OCI-M2 (cell line): ENCODE data around the gene ZNF593OS.
A peak's percentile ranks its signal among the peaks of the same experiment; 100 is the strongest.

Experiments used
- DNase-seq: peaks from one replicate; lab custom pipeline; 2025; ENCODE audit not compliant: unreplicated experiment; lab: John Stamatoyannopoulos, UW

The ZNF593OS gene

DNA sequence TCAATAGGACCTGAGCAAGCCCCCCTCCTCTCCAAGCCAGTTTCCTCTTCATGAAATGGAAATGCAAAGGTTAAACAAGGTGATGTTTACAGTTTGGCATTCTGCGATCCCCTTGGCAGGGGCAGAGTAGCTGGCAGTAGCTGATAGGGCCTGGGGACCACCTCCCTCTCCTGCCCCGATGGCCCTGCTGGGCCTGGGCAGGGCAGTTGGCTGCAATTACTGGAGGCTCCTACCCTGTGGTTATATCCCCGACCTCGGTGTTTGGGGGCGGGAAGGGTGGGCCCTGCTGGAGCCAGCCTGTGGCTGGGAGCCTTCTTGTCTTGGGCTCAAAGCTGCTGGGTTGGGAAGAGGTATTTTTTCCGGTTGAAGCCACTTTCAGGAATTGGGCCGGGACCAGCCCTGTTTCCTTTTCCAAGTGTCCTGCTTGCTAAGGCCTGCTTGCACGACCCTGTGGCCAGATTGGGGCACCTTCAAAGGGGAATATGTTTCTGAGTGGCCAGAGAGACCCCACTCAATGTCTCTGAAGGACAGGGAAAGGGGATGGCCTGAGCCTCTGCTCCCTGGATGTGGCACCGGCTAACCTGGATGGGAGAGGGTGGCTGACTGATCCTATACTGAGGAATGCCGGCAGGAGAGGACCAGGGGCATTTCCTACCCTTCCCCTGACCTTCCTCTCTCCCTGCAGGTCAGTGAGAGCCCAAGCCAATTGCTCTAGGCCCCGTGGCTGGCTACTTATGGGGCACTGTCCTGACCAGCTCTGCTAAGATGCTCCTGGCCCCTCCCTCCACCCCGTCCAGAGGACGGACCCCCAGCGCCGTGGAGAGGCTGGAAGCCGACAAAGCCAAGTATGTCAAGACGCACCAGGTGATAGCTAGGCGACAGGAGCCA, 10.9 kb downstream of the ZNF593OS start:
- no peak for DNase-seq

DNA sequence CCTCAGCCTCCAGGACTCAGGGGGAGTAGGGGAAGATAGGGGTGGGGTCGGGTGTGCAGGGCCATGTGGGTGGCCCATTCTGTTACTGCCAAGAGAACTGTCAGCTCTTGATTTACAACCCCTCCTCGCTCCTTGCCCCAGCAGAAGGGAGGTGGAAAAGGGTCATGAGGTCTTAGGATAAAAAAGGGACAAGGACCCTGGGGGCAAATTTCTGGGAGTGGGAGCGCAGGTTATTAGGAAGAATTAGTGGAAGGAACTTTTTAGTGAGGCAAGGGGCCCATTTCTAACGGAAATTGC, 11.9 kb downstream of the ZNF593OS start:
- DNase-seq, result no peak

DNA sequence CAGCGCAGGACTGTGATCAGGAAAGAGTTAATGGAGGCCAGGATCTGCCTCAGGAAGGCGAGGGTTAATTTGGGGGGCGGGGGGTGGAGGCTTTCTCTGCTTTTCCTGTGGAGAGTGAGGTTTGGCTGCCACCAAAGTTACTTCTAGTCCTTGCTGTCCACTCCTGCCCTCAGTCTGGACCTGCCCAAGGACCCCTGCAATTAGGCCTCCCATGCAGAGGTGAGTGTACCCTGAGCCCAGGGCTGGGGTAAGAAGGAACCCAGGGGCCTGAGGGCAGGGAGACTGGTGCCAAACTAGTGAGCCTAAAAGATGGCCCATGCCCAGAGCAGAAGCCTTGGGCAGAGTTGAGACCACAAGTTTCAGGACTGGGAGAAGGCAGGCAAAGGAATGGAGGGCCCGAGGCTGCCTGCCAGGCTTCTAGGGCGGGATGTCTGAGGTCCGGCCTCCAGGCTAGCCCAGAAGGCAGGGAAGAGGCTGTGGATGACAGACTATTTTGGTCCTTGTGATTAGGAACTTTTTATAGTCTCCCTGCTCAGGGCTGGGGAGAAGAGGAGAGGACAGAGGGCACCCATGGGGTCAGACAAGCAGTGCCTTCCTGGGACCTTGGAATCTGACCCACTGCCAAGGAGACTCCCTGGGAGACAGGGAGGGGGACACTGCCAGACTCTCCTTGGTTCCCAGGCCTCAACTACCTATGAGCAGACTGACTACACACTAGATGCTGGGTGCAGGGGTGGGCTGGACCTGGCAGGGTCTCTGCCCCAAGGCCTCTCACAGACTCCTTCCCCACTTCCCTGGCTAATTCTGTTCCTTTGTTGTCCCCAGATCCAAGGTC, 12.5 kb downstream of the ZNF593OS start, which contains the start of gene FAM110D:
FAM110D (plus strand) TSS at position 172 of the 835 bp plus-strand sequence. CDS start 2,213 bp downstream, outside the sequence.
- DNase-seq, result no peak

DNA sequence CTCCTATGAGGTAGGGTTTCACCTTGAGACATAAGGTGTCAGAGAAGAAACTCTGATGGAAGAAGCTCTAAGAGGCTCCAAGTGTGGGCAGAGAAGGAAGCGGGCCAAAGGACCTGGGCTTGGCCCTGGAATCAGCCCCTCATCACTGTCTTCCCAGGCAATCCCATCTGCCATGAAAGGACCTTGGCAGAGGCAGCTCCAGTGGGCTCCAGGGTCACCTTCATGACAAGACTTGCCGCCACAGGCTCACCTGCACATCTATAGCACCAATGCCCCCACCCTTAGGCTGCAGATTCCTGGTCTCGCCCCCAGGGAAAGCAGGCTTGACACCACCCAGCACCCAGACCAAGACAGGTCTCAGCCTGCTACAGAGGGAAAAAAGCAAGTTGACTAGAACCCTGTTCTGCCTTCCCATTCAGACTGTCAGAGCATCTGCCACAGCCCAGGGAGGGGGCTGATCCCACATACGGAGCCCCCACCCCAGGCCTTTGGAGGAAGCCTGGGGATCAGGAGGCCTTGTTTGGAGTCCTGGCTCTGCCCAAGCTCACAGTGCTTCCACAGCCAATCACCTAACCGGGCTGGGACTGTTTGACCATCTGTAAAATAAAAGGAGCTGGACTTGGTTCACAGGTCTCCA, 13.2 kb downstream of the ZNF593OS start:
- DNase-seq, result no peak

DNA sequence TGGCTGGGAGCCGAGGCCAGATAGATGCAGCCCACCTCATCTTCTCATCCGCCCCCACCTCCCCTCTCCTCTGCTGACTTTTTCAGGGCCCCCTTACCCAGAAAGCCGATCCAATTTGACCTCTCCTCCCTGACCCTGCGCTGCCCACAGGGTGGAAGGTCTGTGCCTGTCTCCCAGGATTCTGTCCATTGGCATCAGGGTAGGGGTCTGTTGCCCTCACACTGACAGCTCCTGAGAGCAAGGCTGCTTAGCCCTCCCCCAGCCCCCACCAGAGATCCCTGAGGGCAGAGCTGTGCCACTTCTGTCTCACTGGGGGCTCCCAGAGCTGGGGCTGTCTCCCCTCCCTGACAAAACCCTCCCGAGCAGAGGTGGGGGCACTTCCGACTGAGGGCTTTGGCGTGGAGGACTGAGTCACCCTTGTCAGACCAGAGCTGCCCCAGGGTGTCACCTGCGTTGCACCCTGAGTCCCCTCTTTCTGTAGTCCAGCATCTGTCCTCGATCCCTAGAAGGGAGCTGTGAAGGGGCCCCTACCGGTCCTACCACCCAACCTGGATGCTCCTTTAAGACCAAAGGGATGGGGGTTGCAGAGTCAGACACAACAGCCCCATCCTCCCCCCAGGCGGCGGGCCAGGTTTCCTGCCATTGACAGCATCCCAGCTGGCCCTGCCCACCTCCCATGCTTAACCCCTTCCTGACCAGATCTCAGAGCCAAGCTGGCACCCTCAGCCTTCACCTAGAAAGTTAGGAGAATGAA, 15.2 kb downstream of the ZNF593OS start:
- no peak for DNase-seq

DNA sequence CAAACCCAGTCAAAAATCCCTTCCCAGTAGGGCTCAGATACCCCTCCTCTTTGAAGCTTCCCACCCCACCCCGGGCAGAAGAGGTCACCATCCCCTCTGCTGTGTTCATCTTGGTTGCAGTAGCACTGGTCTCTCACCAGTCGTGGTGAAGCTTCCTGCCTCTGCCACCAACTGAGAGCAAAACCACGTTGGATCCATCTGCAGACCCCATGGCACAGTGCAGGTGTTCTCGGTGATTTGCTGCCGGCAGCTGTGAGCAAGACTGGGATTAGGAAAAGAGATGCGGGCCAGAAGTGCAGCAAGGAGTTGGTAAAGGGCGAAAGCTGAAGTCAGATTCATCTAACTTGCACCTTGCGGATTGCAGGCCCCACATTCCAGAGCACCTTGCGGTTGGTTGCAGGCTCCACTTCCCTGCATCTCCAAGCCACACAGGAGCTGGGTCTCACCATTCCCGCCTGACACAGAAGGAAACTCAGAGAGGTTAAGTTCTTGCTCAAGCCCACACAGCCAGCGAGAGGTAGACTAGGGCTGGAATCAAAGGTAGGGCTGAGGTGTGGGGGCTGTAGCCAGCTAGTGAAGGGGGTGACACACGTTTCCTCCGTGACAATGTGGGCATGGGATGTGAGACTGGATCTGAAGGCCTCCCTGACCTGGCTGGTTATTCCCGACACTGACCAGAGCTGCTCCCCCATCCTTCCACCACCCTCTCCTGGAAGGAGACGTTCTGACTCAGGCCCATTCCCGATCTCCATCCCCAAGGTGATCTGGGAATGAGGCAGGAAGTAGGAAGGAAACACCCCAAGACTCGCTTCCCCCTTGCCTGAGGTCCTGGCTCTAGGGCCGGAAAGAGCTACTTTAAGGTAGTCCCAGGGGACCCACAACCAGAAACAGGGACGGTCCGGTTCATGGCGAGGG, 16.0 kb downstream of the ZNF593OS start:
- DNase-seq, result no peak

DNA sequence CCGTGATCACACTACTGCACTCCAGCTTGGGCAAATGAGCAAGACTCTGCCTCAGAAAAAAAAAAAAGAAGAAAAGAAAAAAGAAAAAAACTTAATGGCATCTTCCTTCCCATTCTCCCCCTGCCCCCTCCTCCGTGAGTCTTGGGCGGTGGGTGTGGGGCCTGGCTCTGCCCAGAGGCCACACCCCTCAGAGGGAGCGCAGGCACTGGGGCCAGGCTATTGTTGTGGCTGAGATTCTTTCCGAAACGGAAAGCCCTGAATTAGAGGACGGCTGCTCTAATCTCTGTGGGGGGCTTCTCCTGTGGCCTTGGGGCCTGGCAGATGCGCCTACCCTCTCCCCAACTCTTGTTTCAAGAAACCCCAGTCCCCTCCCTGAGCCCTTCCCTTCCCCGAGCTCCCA, 16.9 kb downstream of the ZNF593OS start:
- no peak for DNase-seq

DNA sequence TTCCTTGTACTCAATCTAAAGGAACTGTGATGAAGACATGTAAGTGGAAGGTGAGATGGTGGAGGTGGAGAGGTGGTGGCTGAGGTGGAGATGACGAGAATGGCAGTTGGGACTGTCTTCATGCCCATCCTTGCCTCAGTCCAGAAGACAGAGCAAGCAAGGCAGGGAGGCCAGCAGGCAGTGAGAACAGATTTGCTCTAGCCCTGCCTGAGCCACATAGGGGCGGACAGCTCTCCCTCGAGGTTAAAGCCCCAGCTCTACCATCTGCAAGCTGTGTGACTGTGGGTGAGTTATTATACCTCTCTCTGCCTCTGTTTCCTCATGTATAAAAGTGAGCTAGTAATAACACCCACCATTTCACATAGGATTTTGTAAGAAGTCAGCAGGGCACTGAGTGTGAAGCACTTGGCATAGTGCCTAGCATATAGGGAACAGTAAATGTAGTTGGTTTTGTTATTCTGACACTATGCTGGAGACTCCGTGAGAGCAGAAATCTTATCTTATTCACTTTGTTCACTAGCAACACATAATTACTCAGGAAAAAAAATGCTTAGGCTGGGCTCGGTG, 17.6 kb downstream of the ZNF593OS start:
- DNase-seq, result no peak

DNA sequence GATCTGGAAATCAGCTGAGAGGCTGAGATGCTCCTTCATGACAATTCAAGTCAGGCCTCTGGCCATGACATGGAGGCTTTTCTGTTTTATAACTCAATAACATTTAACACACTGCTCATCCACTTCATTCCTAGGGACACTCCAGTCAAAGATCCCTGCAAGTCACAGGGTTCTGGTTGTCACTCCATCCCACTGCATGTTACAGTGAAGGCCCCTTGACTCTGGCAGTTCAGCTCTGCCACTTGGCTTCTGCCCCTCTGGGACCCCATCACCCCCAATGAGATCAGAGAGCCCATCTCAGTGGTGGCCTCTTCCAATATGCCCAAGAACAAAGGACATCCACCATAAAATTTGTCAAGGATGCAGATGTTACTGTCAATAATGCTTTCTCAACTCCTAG, 22.7 kb downstream of the ZNF593OS start:
- DNase-seq, result no peak

DNA sequence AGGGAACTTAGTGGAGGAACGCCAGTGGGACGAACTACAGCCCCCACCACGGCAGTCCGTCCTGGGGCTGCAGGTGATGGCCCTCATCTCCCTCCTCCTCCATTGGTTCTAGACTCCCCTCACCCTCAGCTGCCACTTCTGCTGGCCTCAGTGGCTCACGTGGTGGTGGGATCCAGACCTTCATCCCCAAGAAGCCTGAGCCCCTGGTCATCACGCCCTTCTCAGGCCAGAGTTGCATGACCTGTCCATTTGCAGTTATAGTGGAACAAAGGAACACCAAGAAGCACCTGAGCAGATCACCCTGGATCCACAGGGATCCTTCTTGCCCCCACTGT, 25.7 kb downstream of the ZNF593OS start:
- DNase-seq, result no peak

DNA sequence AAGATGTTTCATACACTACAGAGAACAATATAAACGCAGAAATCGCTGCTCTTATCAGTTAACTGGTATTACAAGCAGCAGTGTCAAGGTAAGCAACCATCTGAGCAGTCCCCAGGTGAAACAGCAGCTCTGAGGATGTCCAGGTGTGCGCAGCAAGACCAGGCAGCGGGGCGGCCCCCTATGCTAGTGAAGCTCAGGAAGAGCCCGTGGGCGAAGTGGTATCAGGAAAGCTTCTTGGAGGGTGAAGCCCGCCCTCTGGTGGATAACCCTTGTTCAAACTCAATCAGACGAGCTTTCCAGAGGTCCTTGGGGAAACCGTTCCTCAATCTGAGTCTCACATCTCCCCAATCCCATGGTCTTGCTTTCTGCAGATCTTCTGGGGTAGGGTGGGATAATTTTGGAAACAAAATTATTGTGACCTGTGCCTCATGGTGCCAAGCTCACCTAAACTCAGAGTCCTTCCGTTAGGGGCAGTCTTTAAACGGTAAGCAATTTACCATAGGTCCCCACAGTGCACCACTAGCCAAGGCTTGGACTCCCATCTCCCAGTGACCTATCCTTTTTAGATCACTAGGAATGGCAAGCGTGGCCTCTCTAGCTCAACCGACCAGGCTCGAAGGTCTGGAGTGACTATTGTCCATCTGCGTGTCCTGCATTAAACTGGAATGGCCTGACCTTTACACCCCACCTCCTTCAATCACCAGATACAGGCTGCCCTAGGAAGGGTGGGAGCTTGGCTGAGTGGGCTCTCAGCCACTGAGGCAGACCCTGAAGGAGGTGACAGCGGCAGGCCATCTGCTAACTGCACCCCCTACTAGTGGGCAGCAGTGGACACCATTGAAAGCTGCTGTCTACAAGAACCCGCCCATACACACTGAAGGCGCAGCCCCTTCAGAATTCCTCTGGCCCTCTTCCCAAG, 26.3 kb downstream of the ZNF593OS start:
- DNase-seq, result peak; percentile 36

DNA sequence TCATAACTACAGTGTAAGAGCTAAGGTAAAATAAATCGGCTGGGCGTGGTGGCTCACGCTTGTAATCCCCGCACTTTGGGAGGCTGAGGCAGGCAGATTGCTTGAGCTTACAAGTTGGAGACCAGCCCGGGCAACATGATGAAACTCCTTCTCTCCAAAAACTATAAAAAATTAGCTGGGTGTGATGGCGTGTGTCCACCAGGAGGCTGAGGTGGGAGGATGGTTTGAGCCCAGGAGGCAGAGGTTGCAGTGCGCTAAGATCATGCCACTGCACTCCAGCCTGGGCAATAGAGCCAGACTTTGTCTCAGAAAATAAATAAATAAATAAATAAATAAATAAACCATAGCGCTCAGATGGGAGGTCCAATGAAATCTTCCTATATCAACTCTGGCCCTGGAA, 29.5 kb downstream of the ZNF593OS start:
- no peak for DNase-seq

DNA sequence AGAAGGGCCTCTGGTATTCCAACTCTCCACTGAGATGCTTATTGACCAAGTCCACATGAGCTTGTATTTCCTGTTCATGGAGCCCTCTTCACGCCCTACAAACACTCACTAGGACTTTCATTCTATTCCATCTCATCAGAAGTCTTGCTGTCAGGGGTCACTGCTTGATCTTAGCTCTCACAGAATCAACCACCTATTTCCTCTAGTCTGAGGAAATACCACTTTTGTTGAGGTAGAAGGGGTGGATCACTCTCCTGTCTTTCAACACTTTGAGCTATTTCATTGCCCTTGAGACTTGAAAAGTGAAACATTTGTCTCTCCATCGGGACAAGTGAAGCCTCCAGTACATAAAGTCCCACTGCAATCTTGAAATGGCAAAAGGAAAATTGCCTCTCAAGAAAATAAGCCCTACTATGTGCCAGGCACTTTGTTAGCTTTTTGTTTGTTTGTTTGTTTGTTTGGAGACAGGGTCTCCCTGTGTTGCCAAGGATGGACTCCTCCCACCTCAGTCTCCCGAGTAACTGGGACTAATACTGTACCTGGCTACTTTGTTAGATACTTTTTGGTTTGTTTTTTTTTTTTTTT, 32.6 kb downstream of the ZNF593OS start:
- no peak for DNase-seq

DNA sequence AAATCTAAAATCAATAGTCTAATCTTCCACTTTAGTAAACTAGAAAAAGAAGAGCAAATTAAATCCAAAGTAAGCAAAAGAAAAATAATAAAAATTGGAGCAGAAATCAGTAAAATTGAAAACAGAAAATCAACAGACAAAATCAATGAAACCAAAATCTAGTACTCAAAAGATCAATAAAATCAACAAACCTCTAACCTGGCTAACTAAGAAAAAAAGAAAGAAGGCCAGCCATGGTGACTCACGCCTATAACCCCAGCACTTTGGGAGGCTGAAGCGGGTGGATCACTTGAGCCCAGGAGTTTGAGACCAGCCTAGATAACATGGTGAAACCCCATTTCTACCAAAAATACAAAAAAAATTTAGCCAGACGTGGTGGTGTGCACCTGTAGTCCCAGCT, 37.2 kb downstream of the ZNF593OS start:
- DNase-seq, result no peak

DNA sequence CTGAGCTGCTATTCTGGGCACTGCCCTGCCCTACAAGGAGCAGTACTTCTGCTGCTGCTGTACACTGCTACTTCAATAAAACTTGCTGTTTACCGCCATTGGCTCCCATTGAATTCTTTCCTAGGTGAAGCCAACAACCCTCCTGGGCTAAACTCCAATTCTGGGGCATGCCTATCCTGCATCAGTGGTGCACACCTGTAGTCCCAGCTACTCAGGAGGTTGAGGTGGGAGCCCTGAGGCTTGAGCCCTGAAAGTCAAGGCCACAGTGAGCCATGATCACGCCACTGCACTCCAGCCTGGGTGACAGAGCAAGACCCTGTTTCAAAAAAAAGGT, 38.8 kb downstream of the ZNF593OS start:
- no peak for DNase-seq

DNA sequence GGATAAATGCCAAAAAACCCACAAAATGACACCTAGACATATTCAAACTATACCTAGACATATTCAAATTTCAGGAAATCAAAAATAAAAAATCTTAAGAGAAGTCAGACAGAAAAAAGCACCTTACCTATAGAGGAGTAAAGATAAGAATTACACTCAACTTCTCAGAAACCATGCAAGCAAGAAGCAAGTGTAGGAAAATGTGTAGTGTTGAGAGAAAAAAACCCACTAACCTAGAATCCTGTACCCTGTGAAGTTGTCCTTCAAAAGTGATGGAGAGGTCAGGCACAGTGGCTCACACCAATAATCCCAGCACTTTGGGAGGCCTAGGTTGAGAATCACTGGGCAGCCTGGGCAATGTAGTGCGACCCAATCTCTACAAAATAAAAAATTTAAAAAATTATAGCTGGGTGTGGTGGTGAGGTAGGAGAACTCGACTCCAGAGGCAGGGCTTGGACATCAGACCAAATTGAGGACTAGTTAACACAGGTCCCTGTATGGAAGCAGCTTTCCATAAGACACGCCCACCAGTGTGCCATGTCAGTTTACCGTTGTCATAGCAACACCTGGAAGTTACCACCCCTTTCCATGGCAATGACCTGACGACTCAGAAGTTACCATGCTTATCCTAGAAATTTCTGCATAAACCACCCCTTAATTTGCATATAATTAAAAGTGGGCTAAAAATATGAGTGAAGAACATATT, 39.4 kb downstream of the ZNF593OS start:
- no peak for DNase-seq

DNA sequence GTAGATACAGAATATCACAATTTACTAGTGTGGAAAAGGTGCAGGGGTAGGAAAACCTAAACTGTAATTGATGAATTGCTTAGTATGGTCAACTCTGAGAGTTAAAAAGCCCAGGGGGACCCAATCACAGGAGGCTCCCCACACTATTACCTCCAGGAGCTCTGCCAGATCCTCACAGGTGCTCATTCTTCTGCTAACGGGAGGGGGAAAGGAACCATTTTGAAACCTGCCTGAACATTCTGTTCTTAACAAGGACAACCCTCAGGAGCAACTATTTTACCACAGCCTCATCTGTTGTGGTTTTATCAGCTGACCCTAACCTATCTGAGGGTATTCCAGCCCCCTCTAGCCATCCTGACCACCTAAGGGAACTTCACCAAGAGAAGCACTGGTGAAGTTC, 40.9 kb downstream of the ZNF593OS start:
- DNase-seq, result no peak

DNA sequence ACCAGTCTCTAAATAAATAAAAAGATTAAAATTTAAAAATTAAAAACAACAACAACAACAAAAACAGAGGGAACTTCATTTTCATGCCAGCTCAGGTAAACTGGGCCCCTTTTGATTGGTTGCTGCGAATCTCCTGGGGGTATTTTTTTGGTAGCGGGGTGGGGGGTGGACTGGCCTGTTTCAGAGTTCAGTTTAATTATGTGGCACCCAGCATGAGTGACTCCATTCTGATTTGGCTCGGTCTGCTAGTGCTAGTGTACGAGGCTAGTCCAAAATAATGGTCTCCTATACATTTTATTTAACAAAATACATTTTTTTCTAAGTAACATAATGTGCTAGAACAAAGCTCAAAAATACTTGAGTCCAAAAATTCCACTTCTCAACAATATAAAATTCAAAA, 41.9 kb downstream of the ZNF593OS start:
- DNase-seq, result no peak
